H9 (cell line): ENCODE results near the gene FBXL14. TPM values are rescaled to one million over a fixed set of nuclear protein-coding genes. Genes with fewer than 3 reads are reported as not detected.

ENCODE experiments used
- DNase-seq: peaks from one replicate; pipeline ENCODE4 v3.0.0-alpha.2; 2017
- H2AFZ ChIP-seq: one replicate; pipeline ENCODE4 v1.6.1; 2013; ENCODE audit warnings: mild to moderate bottlenecking, low read length, control low read depth, moderate library complexity
- H2AK5ac ChIP-seq: 2 replicates; pipeline ENCODE4 v1.6.1; 2013; ENCODE audit warnings: low read length, control low read depth, mixed read lengths; ENCODE audit not compliant: insufficient read length
- H2BK120ac ChIP-seq: one replicate; pipeline ENCODE4 v1.6.1; 2013; ENCODE audit warnings: low read depth, mild to moderate bottlenecking, low read length, control low read depth, inconsistent platforms; ENCODE audit not compliant: poor library complexity, severe bottlenecking
- H2BK12ac ChIP-seq: 2 replicates; pipeline ENCODE4 v1.6.1; 2013; ENCODE audit warnings: low read length, control low read depth, mixed read lengths, low read depth; ENCODE audit not compliant: insufficient read length
- H2BK15ac ChIP-seq: 2 replicates; pipeline ENCODE4 v1.6.1; 2013; ENCODE audit warnings: low read depth, low read length, control low read depth
- H2BK20ac ChIP-seq: one replicate; pipeline ENCODE4 v1.6.1; 2013; ENCODE audit warnings: low read depth, mild to moderate bottlenecking, low read length, control low read depth, inconsistent platforms; ENCODE audit not compliant: poor library complexity, severe bottlenecking
- H2BK5ac ChIP-seq: 2 replicates; pipeline ENCODE4 v1.6.1; 2013; ENCODE audit warnings: low read length, control low read depth, mixed read lengths; ENCODE audit not compliant: insufficient read length
- H3K14ac ChIP-seq: 2 replicates; pipeline ENCODE4 v1.6.1; 2013; ENCODE audit warnings: low read length, control low read depth; ENCODE audit not compliant: insufficient read depth
- H3K18ac ChIP-seq: 2 replicates; pipeline ENCODE4 v1.6.1; 2013; ENCODE audit warnings: low read depth, mild to moderate bottlenecking, mixed read lengths, low read length, control low read depth; ENCODE audit not compliant: insufficient read length
- H3K23ac ChIP-seq: 2 replicates; pipeline ENCODE4 v1.6.1; 2013; ENCODE audit warnings: low read length, control low read depth, mixed read lengths, low read depth; ENCODE audit not compliant: insufficient read length
- H3K23me2 ChIP-seq: 2 replicates; pipeline ENCODE4 v1.6.1; 2013; ENCODE audit warnings: low read depth, mild to moderate bottlenecking, mixed read lengths, low read length, control low read depth; ENCODE audit not compliant: insufficient read length, poor library complexity, severe bottlenecking
- H3K27ac ChIP-seq: 2 replicates; pipeline ENCODE4 v1.5.1; 2013; ENCODE audit warnings: low read length, control low read depth, mixed read lengths, low read depth; ENCODE audit not compliant: insufficient read length
- H3K27me3 ChIP-seq: 2 replicates; pipeline ENCODE4 v1.6.1; 2013; ENCODE audit warnings: low read length, control low read depth, inconsistent platforms; ENCODE audit not compliant: insufficient read depth
- H3K4ac ChIP-seq: 2 replicates; pipeline ENCODE4 v1.6.1; 2013; ENCODE audit warnings: low read depth, mild to moderate bottlenecking, control low read depth, inconsistent platforms, low read length, moderate library complexity
- H3K4me1 ChIP-seq: 2 replicates; pipeline ENCODE4 v1.6.1; 2013; ENCODE audit warnings: low read length, control low read depth, inconsistent platforms; ENCODE audit not compliant: insufficient read depth
- H3K4me2 ChIP-seq: 2 replicates; pipeline ENCODE4 v1.6.1; 2013; ENCODE audit warnings: low read length, control low read depth, mixed read lengths; ENCODE audit not compliant: insufficient read length, insufficient read depth
- H3K56ac ChIP-seq: 2 replicates; pipeline ENCODE4 v1.6.1; 2013; ENCODE audit warnings: low read depth, mild to moderate bottlenecking, mixed read lengths, low read length, control low read depth; ENCODE audit not compliant: insufficient read length
- H3K79me1 ChIP-seq: 2 replicates; pipeline ENCODE4 v1.6.1; 2013; ENCODE audit warnings: low read depth, mild to moderate bottlenecking, moderate library complexity, low read length, control low read depth, inconsistent platforms; ENCODE audit not compliant: insufficient read depth, poor library complexity, severe bottlenecking
- H3K79me2 ChIP-seq: 2 replicates; pipeline ENCODE4 v1.6.1; 2013; ENCODE audit warnings: low read length, control low read depth, inconsistent platforms; ENCODE audit not compliant: insufficient read depth
- H3K9ac ChIP-seq: 2 replicates; pipeline ENCODE4 v1.6.1; 2013; ENCODE audit warnings: low read length, control low read depth, mixed read lengths; ENCODE audit not compliant: insufficient read length; ENCODE audit errors: extremely low read depth
- H3K9me3 ChIP-seq: one replicate; pipeline ENCODE4 v1.6.1; 2013; ENCODE audit warnings: low read depth, low read length, inconsistent platforms; ENCODE audit not compliant: control insufficient read depth
- H3T11ph ChIP-seq: one replicate; pipeline ENCODE4 v1.6.1; 2013; ENCODE audit warnings: mild to moderate bottlenecking, low read length, control low read depth, inconsistent platforms
- H4K20me1 ChIP-seq: one replicate; pipeline ENCODE4 v1.6.1; 2013; ENCODE audit not compliant: control insufficient read depth, insufficient read length, insufficient read depth
- H4K5ac ChIP-seq: 2 replicates; pipeline ENCODE4 v1.6.1; 2013; ENCODE audit warnings: low read depth, mild to moderate bottlenecking, mixed read lengths, low read length, control low read depth; ENCODE audit not compliant: insufficient read length
- H4K8ac ChIP-seq: replicated peaks from 2 replicates; pipeline ENCODE4 v1.6.1; 2013; ENCODE audit warnings: low read length, control low read depth, mixed read lengths, low read depth; ENCODE audit not compliant: insufficient read length
- H4K91ac ChIP-seq: 2 replicates; pipeline ENCODE4 v1.6.1; 2013; ENCODE audit warnings: low read depth, mild to moderate bottlenecking, moderate library complexity, mixed read lengths, low read length, control low read depth; ENCODE audit not compliant: insufficient read length
- H3K27ac Mint-ChIP-seq, 3 experiments: 2 replicates in 2 of 3; 3 replicates in 1 of 3; pipeline ENCODE4 v1.8.0; 2020 to 2021; ENCODE audit warnings: mixed read lengths in 3 of 3, mild to moderate bottlenecking in 1 of 3, moderate library complexity in 1 of 3
- H3K27me3 Mint-ChIP-seq: 2 replicates; pipeline ENCODE4 v1.8.0; 2021; ENCODE audit warnings: low read depth, mild to moderate bottlenecking, moderate library complexity, mixed read lengths
- H3K36me3 Mint-ChIP-seq, 3 experiments: 2 replicates in 2 of 3; 3 replicates in 1 of 3; pipeline ENCODE4 v1.8.0; 2020 to 2021; ENCODE audit warnings: low read depth in 3 of 3, mixed read lengths in 3 of 3; ENCODE audit not compliant: insufficient read depth in 1 of 3
- H3K4me1 Mint-ChIP-seq, 2 experiments: 2 replicates each; pipeline ENCODE4 v1.8.0; 2020; ENCODE audit warnings: mixed read lengths in 2 of 2
- H3K4me3 Mint-ChIP-seq, 2 experiments: 2 replicates in 1 of 2; 3 replicates in 1 of 2; pipeline ENCODE4 v1.8.0; 2020 to 2021; ENCODE audit warnings: mild to moderate bottlenecking in 2 of 2, mixed read lengths in 2 of 2, moderate library complexity in 1 of 2
- H3K9me3 Mint-ChIP-seq, 2 experiments: 2 replicates in 1 of 2; 3 replicates in 1 of 2; pipeline ENCODE4 v1.8.0; 2020; ENCODE audit warnings: mild to moderate bottlenecking in 2 of 2, mixed read lengths in 2 of 2, moderate library complexity in 1 of 2
- WGBS: extraction: QIAGEN DNeasy Blood & Tissue Kit; methylation state at CpG from one replicate; pipeline ENCODE4 v1.1.7; 2013; ENCODE audit warnings: missing lambda C conversion rate, low lambda C conversion rate, mixed read lengths; ENCODE audit not compliant: insufficient read length; ENCODE audit errors: extremely low coverage; 5-methylcytosine and 5-hydroxymethylcytosine counted together
- total RNA-seq: library from RNA; stranded (reverse); gene quantifications from 2 replicates; pipeline ENCODE4 v1.2.1, GENCODE V29; 2021
- TF ChIP-seq, protein P1 (sequence below): fragments of 200-600 bp; sonication (generic); conservative IDR thresholded peaks from 3 replicates; pipeline ENCODE4 v1.8.0; 2021; ENCODE audit warnings: antibody characterized with exemption, mild to moderate bottlenecking

Gene FBXL14
- total RNA-seq, 1 experiment from 2014 or later = 15.6 TPM

GRCh38 chr12:1607940-1608712 lies 13.7 kb upstream of the FBXL14 start:
- no CpG with 5 or more reads among the region's 3 CpGs for WGBS

More at GRCh38 chr12:1607940-1608712, 13.7 kb upstream of the FBXL14 start:
- Histone ChIP-seq H3T11ph (no peak overlapping the region), H2BK5ac (no peak overlapping the region), H3K18ac (no peak overlapping the region), H3K4me1 (0 out of 2 replicates have a peak, but pooled peaks cover 2% of the 10 kb centered on the region), H2AK5ac (no peak overlapping the region), H3K9me3 (no peaks in the 10 kb centered on the region), H2BK15ac (no peak overlapping the region), H3K79me2 (no peaks in the 10 kb centered on the region), H4K8ac (no peak overlapping the region), H3K4ac (no peak overlapping the region), H2BK12ac (no peak overlapping the region), H4K20me1 (no peaks in the 10 kb centered on the region), H3K56ac (no peak overlapping the region), H3K27me3 (peaks cover 2% of the 10 kb centered on the region; the same call in 1 of the 2 replicates), H2BK20ac (no peak overlapping the region), H2AFZ (no peak overlapping the region), H2BK120ac (no peak overlapping the region), H3K14ac (no peak overlapping the region), H3K79me1 (no peaks in the 10 kb centered on the region), H3K27ac (no peak overlapping the region), H3K9ac (no peak overlapping the region), H4K91ac (no peak overlapping the region), H4K5ac (no peak overlapping the region), H3K23me2 (peaks cover 6% of the 10 kb centered on the region), H3K23ac (no peak overlapping the region), H3K4me2 (no peak overlapping the region)
- Mint-ChIP-seq H3K27ac (no peak overlapping the region), H3K4me3 (no peak overlapping the region), H3K27me3 (peaks cover 57% of the 10 kb centered on the region), H3K4me1 (peaks cover 9 to 14% of the 10 kb centered on the region in 2 experiments), H3K9me3 (no peaks in the 10 kb centered on the region), H3K36me3 (no peaks in the 10 kb centered on the region)
- peak; percentile 11 for DNase-seq
- TF ChIP-seq, protein P1, sequence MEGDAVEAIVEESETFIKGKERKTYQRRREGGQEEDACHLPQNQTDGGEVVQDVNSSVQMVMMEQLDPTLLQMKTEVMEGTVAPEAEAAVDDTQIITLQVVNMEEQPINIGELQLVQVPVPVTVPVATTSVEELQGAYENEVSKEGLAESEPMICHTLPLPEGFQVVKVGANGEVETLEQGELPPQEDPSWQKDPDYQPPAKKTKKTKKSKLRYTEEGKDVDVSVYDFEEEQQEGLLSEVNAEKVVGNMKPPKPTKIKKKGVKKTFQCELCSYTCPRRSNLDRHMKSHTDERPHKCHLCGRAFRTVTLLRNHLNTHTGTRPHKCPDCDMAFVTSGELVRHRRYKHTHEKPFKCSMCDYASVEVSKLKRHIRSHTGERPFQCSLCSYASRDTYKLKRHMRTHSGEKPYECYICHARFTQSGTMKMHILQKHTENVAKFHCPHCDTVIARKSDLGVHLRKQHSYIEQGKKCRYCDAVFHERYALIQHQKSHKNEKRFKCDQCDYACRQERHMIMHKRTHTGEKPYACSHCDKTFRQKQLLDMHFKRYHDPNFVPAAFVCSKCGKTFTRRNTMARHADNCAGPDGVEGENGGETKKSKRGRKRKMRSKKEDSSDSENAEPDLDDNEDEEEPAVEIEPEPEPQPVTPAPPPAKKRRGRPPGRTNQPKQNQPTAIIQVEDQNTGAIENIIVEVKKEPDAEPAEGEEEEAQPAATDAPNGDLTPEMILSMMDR = no peak
